ENCODE results near the gene ZNF680. TPM values are rescaled to one million over a fixed set of nuclear protein-coding genes. Genes with fewer than 3 reads are reported as not detected.
"Not testable (repeated sequence)": the region's sequence is repeated elsewhere in the genome, so short reads cannot be mapped to it uniquely, and the experiment has no call there.

Gene ZNF680
- total and polyA plus RNA-seq, 2 donors from 2014 or later: 7.3 to 20.7 TPM

DNA sequence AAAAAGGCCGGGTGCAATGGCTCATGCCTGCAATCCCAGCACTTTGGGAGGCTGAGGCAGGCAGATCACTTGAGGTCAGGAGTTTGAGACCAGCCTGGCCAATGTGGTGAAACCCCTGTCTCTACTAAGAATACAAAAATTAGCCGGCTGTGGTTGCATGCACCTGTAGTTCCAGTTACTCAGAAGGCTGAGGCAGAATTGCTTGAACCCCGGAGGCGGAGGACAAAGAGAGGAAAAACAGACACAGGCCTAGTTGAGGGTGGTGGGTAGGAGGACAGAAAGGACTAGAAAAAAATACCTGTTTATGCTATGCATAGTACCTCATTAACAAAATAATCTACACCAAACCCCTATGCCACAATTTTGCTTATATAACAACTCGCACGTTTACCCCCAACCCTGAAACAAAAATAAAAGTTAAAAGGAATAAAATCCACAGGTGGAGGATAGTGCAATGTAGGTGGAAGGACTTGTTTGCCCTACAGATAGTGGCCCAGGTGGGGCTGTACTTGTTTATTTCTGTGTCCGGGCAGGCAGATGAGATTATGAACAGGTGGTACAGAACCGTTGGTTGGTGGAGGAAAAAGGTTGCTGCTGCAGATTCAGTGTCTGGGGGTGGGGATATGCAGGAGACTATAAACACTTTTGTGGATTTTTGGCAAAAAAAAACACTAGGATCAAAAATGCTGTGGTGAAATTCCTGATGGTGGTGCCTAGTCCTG is 5.1 kb downstream of the ZNF680 start:
- no peak overlapping the region for H3K4me3 ChIP-seq (ENCODE audit: low read length in 3 of 3)
- TF ChIP-seq, protein P1, sequence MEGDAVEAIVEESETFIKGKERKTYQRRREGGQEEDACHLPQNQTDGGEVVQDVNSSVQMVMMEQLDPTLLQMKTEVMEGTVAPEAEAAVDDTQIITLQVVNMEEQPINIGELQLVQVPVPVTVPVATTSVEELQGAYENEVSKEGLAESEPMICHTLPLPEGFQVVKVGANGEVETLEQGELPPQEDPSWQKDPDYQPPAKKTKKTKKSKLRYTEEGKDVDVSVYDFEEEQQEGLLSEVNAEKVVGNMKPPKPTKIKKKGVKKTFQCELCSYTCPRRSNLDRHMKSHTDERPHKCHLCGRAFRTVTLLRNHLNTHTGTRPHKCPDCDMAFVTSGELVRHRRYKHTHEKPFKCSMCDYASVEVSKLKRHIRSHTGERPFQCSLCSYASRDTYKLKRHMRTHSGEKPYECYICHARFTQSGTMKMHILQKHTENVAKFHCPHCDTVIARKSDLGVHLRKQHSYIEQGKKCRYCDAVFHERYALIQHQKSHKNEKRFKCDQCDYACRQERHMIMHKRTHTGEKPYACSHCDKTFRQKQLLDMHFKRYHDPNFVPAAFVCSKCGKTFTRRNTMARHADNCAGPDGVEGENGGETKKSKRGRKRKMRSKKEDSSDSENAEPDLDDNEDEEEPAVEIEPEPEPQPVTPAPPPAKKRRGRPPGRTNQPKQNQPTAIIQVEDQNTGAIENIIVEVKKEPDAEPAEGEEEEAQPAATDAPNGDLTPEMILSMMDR (IDR thresholded peaks at IDR 0.05; ENCODE audit: borderline replicate concordance, extremely low read depth, insufficient read depth): no peak
- intact Hi-C loops (cut with DNase I): no loop called here
- DNase-seq (no peak), FAIRE-seq (no peak)
- no peaks in the 10 kb centered on the region for H3K4me1 ChIP-seq (ENCODE audit: control insufficient read depth in 2 of 3, insufficient read depth in 2 of 3, low read depth in 1 of 3, low read length in 3 of 3)
- H3K9ac ChIP-seq (ENCODE audit: low read length in 3 of 3): no peak overlapping the region
- no peaks in the 10 kb centered on the region for H3K27me3 ChIP-seq (ENCODE audit: control insufficient read depth, insufficient read depth, low read length)
- H3K36me3 ChIP-seq (ENCODE audit: control insufficient read depth in 2 of 3, insufficient read depth in 3 of 3, low read length in 3 of 3): no peaks in the 10 kb centered on the region
- no peaks in the 10 kb centered on the region for H3K9me3 ChIP-seq (ENCODE audit: control insufficient read depth in 2 of 3, insufficient read depth in 1 of 3, low read length in 3 of 3)
- H3K27ac ChIP-seq (ENCODE audit: low read depth in 2 of 2, low read length in 2 of 2): peak overlapping the region in 1 of 2 donors; percentile 17

DNA sequence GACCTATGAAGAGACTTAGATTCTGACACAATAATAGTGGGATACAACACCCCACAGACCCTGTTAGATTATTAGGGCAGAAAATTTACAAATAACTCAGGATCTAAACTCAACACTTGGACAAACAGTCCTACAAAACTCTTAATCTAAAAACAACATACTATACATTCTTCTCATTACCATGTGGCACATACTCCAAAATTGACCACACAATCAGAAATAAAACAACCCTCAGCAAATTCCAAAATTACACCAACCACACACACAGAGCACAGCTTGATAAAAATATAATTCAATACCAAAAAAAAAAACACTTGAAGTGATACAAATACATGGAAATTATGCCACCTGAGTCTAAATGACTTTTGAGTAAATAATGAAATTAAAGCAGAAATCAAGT is 7.8 kb downstream of the ZNF680 start:
- Histone ChIP-seq H3K27ac (ENCODE audit: low read depth in 2 of 2, low read length in 2 of 2) (no peak overlapping the region), H3K9me3 (ENCODE audit: control insufficient read depth in 2 of 3, insufficient read depth in 1 of 3, low read length in 3 of 3) (no peaks in the 10 kb centered on the region), H3K27me3 (ENCODE audit: control insufficient read depth, insufficient read depth, low read length) (no peaks in the 10 kb centered on the region), H3K4me1 (ENCODE audit: control insufficient read depth in 2 of 3, insufficient read depth in 2 of 3, low read depth in 1 of 3, low read length in 3 of 3) (peaks cover 0 to 7% (median 0%) of the 10 kb centered on the region in 3 donors), H3K36me3 (ENCODE audit: control insufficient read depth in 2 of 3, insufficient read depth in 3 of 3, low read length in 3 of 3) (no peaks in the 10 kb centered on the region), H3K4me3 (ENCODE audit: low read length in 3 of 3) (no peak overlapping the region), H3K9ac (ENCODE audit: low read length in 3 of 3) (no peak overlapping the region)
- intact Hi-C loops (cut with DNase I): no loop called here
- FAIRE-seq (no peak), DNase-seq (no peak)
- TF ChIP-seq, protein P1 (IDR thresholded peaks at IDR 0.05; ENCODE audit: borderline replicate concordance, extremely low read depth, insufficient read depth): no peak

DNA sequence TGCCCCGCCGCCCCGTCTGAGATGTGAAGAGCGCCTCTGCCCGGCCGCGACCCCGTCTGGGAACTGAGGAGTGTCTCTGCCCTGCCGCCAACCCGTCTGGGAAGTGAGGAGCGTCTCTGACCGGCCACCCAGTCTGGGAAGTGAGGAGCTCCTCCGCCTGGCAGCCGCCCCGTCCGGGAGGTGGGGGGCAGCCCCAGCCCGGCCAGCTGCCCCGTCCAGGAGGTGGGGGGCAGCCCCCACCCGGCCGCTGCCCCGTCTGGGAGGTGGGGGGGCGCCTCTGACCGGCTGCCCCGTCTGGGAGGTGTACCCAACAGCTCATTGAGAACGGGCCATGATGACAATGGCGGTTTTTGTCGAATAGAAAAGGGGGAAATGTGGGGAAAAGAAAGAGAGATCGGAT is 8.7 kb downstream of the ZNF680 start:
- H3K36me3 ChIP-seq (ENCODE audit: control insufficient read depth in 2 of 3, insufficient read depth in 3 of 3, low read length in 3 of 3); H3K9ac ChIP-seq (ENCODE audit: low read length in 3 of 3); H3K9me3 ChIP-seq (ENCODE audit: control insufficient read depth in 2 of 3, insufficient read depth in 1 of 3, low read length in 3 of 3); H3K4me1 ChIP-seq (ENCODE audit: control insufficient read depth in 2 of 3, insufficient read depth in 2 of 3, low read depth in 1 of 3, low read length in 3 of 3); FAIRE-seq; H3K27ac ChIP-seq (ENCODE audit: low read depth in 2 of 2, low read length in 2 of 2); H3K27me3 ChIP-seq (ENCODE audit: control insufficient read depth, insufficient read depth, low read length); DNase-seq; H3K4me3 ChIP-seq (ENCODE audit: low read length in 3 of 3); intact Hi-C loops (cut with DNase I): not testable (repeated sequence)

DNA sequence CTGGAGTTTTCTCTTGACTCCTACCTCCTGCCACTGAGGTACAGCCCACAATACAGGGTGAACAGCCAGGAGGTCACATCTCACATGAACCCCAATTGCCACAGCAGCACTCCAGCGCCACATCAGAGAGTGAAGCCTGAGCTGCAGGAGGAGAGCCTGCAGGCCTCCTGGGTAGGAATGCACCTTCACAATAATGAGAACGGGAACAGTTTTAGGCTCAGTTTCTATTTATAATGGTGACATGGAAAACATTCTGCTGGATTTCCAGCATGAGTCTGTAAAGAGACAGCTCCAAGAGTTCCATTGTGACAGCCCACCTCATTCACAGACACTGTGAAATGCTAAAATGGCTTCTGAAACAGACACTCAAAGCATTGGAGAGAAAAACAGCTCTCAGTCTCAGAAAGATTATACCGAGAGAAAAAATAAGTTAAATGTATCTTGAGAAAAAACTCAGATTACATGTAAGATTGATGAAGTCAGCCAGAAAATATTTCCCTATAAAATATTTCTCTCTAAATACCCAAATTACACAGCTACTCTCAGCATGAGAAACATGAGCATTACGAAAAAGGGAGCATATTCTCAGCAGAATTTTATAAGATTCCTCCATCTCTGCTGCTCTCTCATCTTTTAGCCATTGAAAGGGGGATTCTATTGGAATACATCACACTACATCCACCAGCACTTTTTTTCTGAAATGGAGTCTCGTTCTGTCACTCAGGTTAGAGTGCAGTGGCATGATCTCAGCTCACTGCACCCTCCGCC is 11.3 kb downstream of the ZNF680 start:
- H3K36me3 ChIP-seq (ENCODE audit: control insufficient read depth in 2 of 3, insufficient read depth in 3 of 3, low read length in 3 of 3): no peaks in the 10 kb centered on the region
- H3K4me1 ChIP-seq (ENCODE audit: control insufficient read depth in 2 of 3, insufficient read depth in 2 of 3, low read depth in 1 of 3, low read length in 3 of 3): peaks cover 0 to 7% (median 0%) of the 10 kb centered on the region in 3 donors
- DNase-seq (no peak), FAIRE-seq (no peak)
- H3K27me3 ChIP-seq (ENCODE audit: control insufficient read depth, insufficient read depth, low read length): no peaks in the 10 kb centered on the region
- intact Hi-C loops (cut with DNase I): no loop called here
- H3K27ac ChIP-seq (ENCODE audit: low read depth in 2 of 2, low read length in 2 of 2): no peak overlapping the region
- no peaks in the 10 kb centered on the region for H3K9me3 ChIP-seq (ENCODE audit: control insufficient read depth in 2 of 3, insufficient read depth in 1 of 3, low read length in 3 of 3)
- no peak overlapping the region for H3K9ac ChIP-seq (ENCODE audit: low read length in 3 of 3)
- TF ChIP-seq, protein P1 (IDR thresholded peaks at IDR 0.05; ENCODE audit: borderline replicate concordance, extremely low read depth, insufficient read depth): no peak
- H3K4me3 ChIP-seq (ENCODE audit: low read length in 3 of 3): no peak overlapping the region
